IMR-90 (cell line): ENCODE data around the gene BRCA2. TPM values are rescaled to one million over a fixed set of nuclear protein-coding genes. Genes with fewer than 3 reads are reported as not detected.

Source experiments
- ATAC-seq: fragments of 200-7000 bp; cut with Tn5 transposase; 2 replicates; pipeline ENCODE4 v1.9.1; 2020; ENCODE audit warnings: low read depth, mild to moderate bottlenecking, moderate library complexity
- BruUV-seq: library from RNA; stranded (reverse); fragments of 400-500 nt; replicated peaks from 2 replicates; lab custom pipeline; 2021; lab: Mats Ljungman, UMichigan
- CTCF ChIA-PET: fragments of 300-600 bp; formaldehyde crosslinking; extraction: SDS; loops from one replicate; lab custom pipeline; 2021; ENCODE audit warnings: antibody characterized with exemption; lab: Yijun Ruan, JAX
- POLR2A ChIA-PET: fragments of 300-600 bp; sonication (Branson Sonifier 250); formaldehyde crosslinking; loops from one replicate; lab custom pipeline; 2022; ENCODE audit warnings: antibody characterized with exemption; ENCODE audit not compliant: unreplicated experiment; lab: Charles Lee
- DNase-seq: peaks from one replicate; pipeline ENCODE4 v3.0.0; 2013
- H2AFZ ChIP-seq: replicated peaks from 2 replicates; pipeline ENCODE3; 2013; ENCODE audit warnings: low read length, mild to moderate bottlenecking; ENCODE audit not compliant: poor library complexity
- H2AK5ac ChIP-seq: 2 replicates; pipeline ENCODE4 v1.6.1; 2013; ENCODE audit warnings: low read depth, low read length, inconsistent platforms
- H2AK9ac ChIP-seq: replicated peaks from 2 replicates; pipeline ENCODE3; 2013; ENCODE audit warnings: mild to moderate bottlenecking, low read depth, low read length, moderate library complexity; ENCODE audit not compliant: poor library complexity
- H2BK120ac ChIP-seq: 2 replicates; pipeline ENCODE4 v1.6.1; 2013; ENCODE audit warnings: low read depth, low read length, inconsistent platforms
- H2BK15ac ChIP-seq: 3 replicates; pipeline ENCODE4 v1.6.1; 2013; ENCODE audit warnings: low read depth, low read length, inconsistent platforms
- H2BK20ac ChIP-seq: 2 replicates; pipeline ENCODE4 v1.6.1; 2013; ENCODE audit warnings: low read depth, mild to moderate bottlenecking, inconsistent platforms, low read length, moderate library complexity
- H2BK5ac ChIP-seq: 2 replicates; pipeline ENCODE4 v1.6.1; 2013; ENCODE audit warnings: mild to moderate bottlenecking, low read depth, low read length, inconsistent platforms; ENCODE audit not compliant: poor library complexity, severe bottlenecking
- H3K14ac ChIP-seq: replicated peaks from 2 replicates; pipeline ENCODE4 v1.6.1; 2013; ENCODE audit warnings: low read depth, low read length, inconsistent platforms
- H3K18ac ChIP-seq: 2 replicates; pipeline ENCODE4 v1.6.1; 2013; ENCODE audit warnings: low read depth, low read length, control low read depth
- H3K23ac ChIP-seq: 2 replicates; pipeline ENCODE4 v1.6.1; 2013; ENCODE audit warnings: low read depth, low read length, inconsistent platforms
- H3K27ac ChIP-seq: 2 replicates; pipeline ENCODE4 v1.5.1; 2013; ENCODE audit warnings: mild to moderate bottlenecking, control low read depth, low read length; ENCODE audit not compliant: insufficient read depth
- H3K27me3 ChIP-seq: 2 replicates; pipeline ENCODE4 v1.6.1; 2013; ENCODE audit warnings: low read length; ENCODE audit not compliant: control insufficient read depth, insufficient read depth
- H3K36me3 ChIP-seq: 2 replicates; pipeline ENCODE4 v1.6.1; 2013; ENCODE audit warnings: low read length, mixed read lengths; ENCODE audit not compliant: control insufficient read depth, insufficient read depth
- H3K4ac ChIP-seq: 2 replicates; pipeline ENCODE4 v1.6.1; 2013; ENCODE audit warnings: low read depth, low read length, inconsistent platforms
- H3K4me1 ChIP-seq: 2 replicates; pipeline ENCODE4 v1.6.1; 2013; ENCODE audit warnings: low read length, mixed read lengths; ENCODE audit not compliant: control insufficient read depth, insufficient read depth
- H3K4me2 ChIP-seq: 2 replicates; pipeline ENCODE4 v1.6.1; 2013; ENCODE audit warnings: low read depth, mild to moderate bottlenecking, control low read depth, low read length, moderate library complexity
- H3K4me3 ChIP-seq: 2 replicates; pipeline ENCODE4 v1.5.1; 2013; ENCODE audit warnings: low read depth, mild to moderate bottlenecking, control low read depth, low read length, moderate library complexity; ENCODE audit not compliant: insufficient read depth
- H3K56ac ChIP-seq: 2 replicates; pipeline ENCODE4 v1.6.1; 2013; ENCODE audit warnings: low read length, inconsistent platforms; ENCODE audit not compliant: insufficient read depth; ENCODE audit errors: extremely low read depth
- H3K79me1 ChIP-seq, 2 experiments: 2 replicates each; pipeline ENCODE4 v1.6.1; 2013; ENCODE audit warnings: low read length in 2 of 2, inconsistent platforms in 1 of 2, low read depth in 1 of 2
- H3K9ac ChIP-seq: 2 replicates; pipeline ENCODE4 v1.6.1; 2013; ENCODE audit warnings: low read depth, low read length, control low read depth
- H3K9me1 ChIP-seq: 2 replicates; pipeline ENCODE4 v1.6.1; 2013; ENCODE audit warnings: low read length, inconsistent platforms; ENCODE audit not compliant: insufficient read depth
- H3K9me3 ChIP-seq: 2 replicates; pipeline ENCODE4 v1.6.1; 2013; ENCODE audit warnings: low read length; ENCODE audit not compliant: control insufficient read depth, insufficient read depth
- H4K20me1 ChIP-seq: 2 replicates; pipeline ENCODE4 v1.6.1; 2013; ENCODE audit warnings: low read length, inconsistent platforms; ENCODE audit not compliant: insufficient read depth
- H4K5ac ChIP-seq: 2 replicates; pipeline ENCODE4 v1.6.1; 2013; ENCODE audit warnings: mild to moderate bottlenecking, low read depth, low read length, control low read depth
- H4K8ac ChIP-seq, 2 experiments: 2 replicates each; pipeline ENCODE4 v1.6.1; 2013; ENCODE audit warnings: low read depth in 2 of 2, low read length in 2 of 2, control low read depth in 1 of 2, inconsistent platforms in 1 of 2
- H4K91ac ChIP-seq: 2 replicates; pipeline ENCODE4 v1.6.1; 2013; ENCODE audit warnings: low read depth, low read length, inconsistent platforms; ENCODE audit not compliant: insufficient read depth
- CHD1 ChIP-seq: IDR thresholded peaks from 2 replicates; pipeline ENCODE4 v1.6.1; 2012; ENCODE audit warnings: low read depth, low read length, improper control_type of control experiment
- FOS ChIP-seq: fragments of 150-350 bp; IDR thresholded peaks from 2 replicates; pipeline ENCODE4 v1.6.1; 2016; ENCODE audit warnings: low read depth, low read length
- NFE2L2 ChIP-seq: fragments of 150-350 bp; IDR thresholded peaks from 2 replicates; pipeline ENCODE4 v1.6.1; 2016; ENCODE audit warnings: low read depth, mild to moderate bottlenecking, low read length
- RCOR1 ChIP-seq: IDR thresholded peaks from 2 replicates; pipeline ENCODE4 v1.6.1; 2012; ENCODE audit warnings: mild to moderate bottlenecking, low read length, improper control_type of control experiment; ENCODE audit not compliant: insufficient replicate concordance
- WGBS, 2 experiments: methylation state at CpG; one replicate each; pipeline versions ENCODE4 v1.1.5 to v1.1.7; 2013; ENCODE audit warnings: missing lambda C conversion rate in 2 of 2; ENCODE audit not compliant: insufficient read length in 1 of 2; ENCODE audit errors: extremely low coverage in 2 of 2; 5-methylcytosine and 5-hydroxymethylcytosine counted together
- dilution Hi-C: fragments of 300-500 bp; cut with HindIII; formaldehyde crosslinking; loops from one replicate; pipeline ENCODE4 v1.14.3; 2018; ENCODE audit warnings: low sequenced_read_pairs; ENCODE audit not compliant: unreplicated experiment
- in situ Hi-C: fragments of 300-500 bp; cut with MboI; formaldehyde crosslinking; loops from 3 replicates; pipeline ENCODE4 v1.14.3; 2019; ENCODE audit warnings: low sequenced_read_pairs, inconsistent platforms, mixed read lengths
- intact Hi-C: fragments of 100-400 bp; cut with micrococcal nuclease; formaldehyde crosslinking; loops from 2 replicates; pipeline ENCODE4 v1.10.0; 2022
- polyA plus RNA-seq, 3 experiments: library from polyadenylated mRNA; depleted of rRNA; stranded (reverse); fragments of >200 nt; gene quantifications; 2 replicates each; pipeline ENCODE4 v1.2.3, GENCODE V29; 2012; ENCODE audit warnings: low replicate concordance in 1 of 3
- total RNA-seq: library from RNA; depleted of rRNA; stranded (reverse); fragments of >200 nt; gene quantifications from 2 replicates; pipeline ENCODE4 v1.2.3, GENCODE V29; 2012

Gene BRCA2
- total and polyA plus RNA-seq, 2 of the 4 experiments (the other 2 are of a cell fraction), result 2.0 to 9.7 TPM

DNA sequence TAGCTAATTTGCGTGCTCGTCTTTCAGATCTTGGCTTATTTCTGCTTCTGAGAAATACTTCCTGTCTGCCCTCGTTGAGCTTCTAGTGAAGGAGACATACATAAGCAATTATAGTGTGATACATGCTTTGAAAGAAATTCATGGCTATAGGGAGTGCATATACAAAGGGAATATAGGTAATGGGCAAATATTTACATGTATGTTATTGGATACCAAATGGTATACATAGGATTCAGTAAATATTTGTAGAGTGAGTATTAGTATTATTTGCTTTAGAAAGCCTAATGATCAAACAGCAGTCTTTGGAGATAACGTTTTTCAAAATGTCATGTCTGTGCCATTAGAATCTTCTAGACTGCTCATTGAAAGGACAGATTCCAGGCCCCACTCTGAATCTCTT is 5.2 kb downstream of the BRCA2 start:
- no peaks in the 10 kb centered on the region for H3K4me1 ChIP-seq
- H2BK20ac ChIP-seq, result no peak overlapping the region
- no peak overlapping the region for H2AK5ac ChIP-seq
- in situ Hi-C loops, result no loop called here
- H3K56ac ChIP-seq, result no peak overlapping the region
- H4K5ac ChIP-seq, result no peak overlapping the region; the same call in 1 of the 2 replicates
- H3K9me1 ChIP-seq, result no peaks in the 10 kb centered on the region; the same call in 1 of the 2 replicates
- H3K9ac ChIP-seq, result no peak overlapping the region
- no TSS peak for BruUV-seq
- H3K27ac ChIP-seq, result no peak overlapping the region
- no peak overlapping the region for H3K4me2 ChIP-seq
- no peak overlapping the region for H4K91ac ChIP-seq
- no peak for DNase-seq
- no peak overlapping the region for H2AK9ac ChIP-seq
- no peak overlapping the region for H2BK15ac ChIP-seq
- 80% methylated on average over 1 of the region's 4 CpGs; no CpG with 5 or more reads in 1 of the 2 experiments for WGBS, 2 experiments
- H3K27me3 ChIP-seq, result no peaks in the 10 kb centered on the region
- H3K36me3 ChIP-seq, result no peaks in the 10 kb centered on the region
- dilution Hi-C loops, result no loop called here
- H2BK120ac ChIP-seq, result no peak overlapping the region
- CTCF ChIA-PET, result interaction anchor here (0.8 kb wide), 1 partner anchor 42 kb away, joined by 3 read pairs; no protein-coding TSS in a partner anchor
- no peak overlapping the region for H3K14ac ChIP-seq
- H3K4ac ChIP-seq, result no peak overlapping the region
- H3K23ac ChIP-seq, result no peak overlapping the region
- H2BK5ac ChIP-seq, result no peak overlapping the region
- H4K8ac ChIP-seq, result no peak overlapping the region
- no peaks in the 10 kb centered on the region for H4K20me1 ChIP-seq
- H3K4me3 ChIP-seq, result no peak overlapping the region
- ATAC-seq, result no peak
- H3K9me3 ChIP-seq, result no peaks in the 10 kb centered on the region
- H2AFZ ChIP-seq, result no peak overlapping the region
- intact Hi-C loops, result no loop called here
- TF ChIP-seq RCOR1 (no peak), FOS (no peak), CHD1 (no peak), NFE2L2 (no peak)
- POLR2A ChIA-PET, result no interaction called here
- H3K79me1 ChIP-seq, result peaks cover 3 to 22% of the 10 kb centered on the region in 2 experiments; a peak in 3 of 4 replicates
- H3K18ac ChIP-seq, result no peak overlapping the region
